Stimulated activated CD4-positive, alpha-beta T cell treated with anti-CD3 and anti-CD28 coated beads, Interleukin-15, amount 100 ng/mL, for 48 hours (primary cell): ENCODE results near the gene ACOT7.
A peak's percentile ranks its signal among the peaks of the same experiment; 100 is the strongest.
"Not testable (repeated sequence)": the region's sequence is repeated elsewhere in the genome, so short reads cannot be mapped to it uniquely, and the experiment has no call there.

Experiments used
- DNase-seq, 2 donors: peaks; one replicate each; pipeline ENCODE4 v3.0.0-alpha.2; 2020; ENCODE audit warnings: low read depth in 2 of 2

Gene ACOT7

DNA sequence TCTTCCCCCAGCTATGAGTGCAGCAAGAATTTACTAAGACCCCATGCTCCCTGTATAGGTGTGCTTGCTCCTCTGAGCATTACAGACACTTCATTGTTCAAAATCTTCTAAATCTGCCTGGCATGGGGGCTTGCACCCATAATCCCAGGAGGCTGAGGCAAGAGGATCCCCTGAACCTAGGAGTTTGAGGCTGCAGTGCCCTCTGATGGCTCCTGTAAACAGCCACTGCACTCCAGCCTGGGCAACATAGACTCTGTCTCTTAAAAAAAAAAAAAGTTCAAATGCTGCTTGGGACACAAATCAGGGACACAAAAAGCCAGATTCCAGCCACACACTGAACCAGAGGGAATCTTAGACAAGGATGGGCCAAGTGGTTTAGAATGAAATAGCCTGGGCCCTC, 3.4 kb upstream of the ACOT7 start:
- no peak for DNase-seq

DNA sequence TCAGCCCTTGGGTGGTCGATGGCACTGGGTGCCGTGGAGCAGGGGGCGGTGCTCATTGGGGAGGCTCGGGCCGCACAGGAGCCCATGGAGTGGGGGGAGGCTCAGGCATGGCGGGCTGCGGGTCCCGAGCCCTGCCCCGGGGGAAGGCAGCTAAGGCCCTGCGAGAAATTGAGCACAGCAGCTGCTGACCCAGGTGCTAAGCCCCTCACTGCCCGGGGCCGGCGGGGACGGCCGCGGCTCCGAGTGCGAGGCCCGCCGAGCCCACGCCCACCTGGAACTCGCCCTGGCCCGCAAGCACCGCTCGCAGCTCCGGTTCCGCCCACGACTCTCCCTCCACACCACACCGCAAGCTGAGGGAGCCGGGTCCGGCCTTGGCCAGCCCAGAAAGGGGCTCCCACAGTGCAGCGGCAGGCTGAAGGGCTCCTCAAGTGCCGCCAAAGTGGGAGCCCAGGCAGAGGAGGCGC, 2.2 kb upstream of the ACOT7 start:
- DNase-seq: not testable (repeated sequence)

- DNase-seq: not testable (repeated sequence)
Observed at GRCh38 chr1:6395130-6395529, 1.6 kb upstream of the ACOT7 start.

DNA sequence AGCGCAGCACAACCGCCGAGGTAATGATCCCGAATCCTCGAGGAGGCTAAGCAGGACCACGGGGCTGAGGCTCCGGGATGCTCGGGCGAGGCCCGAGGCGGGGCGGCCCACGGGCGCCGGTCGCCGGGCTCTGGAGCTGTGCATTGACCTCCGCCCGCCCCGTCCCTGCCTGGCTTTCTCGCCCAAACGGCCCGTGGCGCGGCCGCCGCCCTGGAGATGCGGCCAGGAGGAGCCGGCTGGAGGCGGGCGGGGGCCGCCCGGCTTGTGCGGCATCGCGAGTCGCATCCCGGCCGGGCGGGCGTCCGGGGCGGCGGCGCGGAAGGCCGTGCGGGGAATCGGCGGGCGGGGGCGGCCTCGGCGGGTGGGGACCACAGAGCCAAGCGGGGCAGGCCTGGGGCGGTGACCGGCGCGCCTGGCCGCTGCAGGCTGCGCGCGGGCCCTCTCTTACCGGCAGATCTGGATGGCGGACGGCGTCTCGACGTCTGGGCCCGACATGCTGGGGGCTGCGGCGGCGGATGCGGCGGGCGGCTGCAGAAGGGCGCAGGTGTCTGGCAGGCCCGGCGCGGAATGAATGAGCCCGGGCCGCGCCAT, 663 bp downstream of the ACOT7 start:
- no peak for DNase-seq

DNA sequence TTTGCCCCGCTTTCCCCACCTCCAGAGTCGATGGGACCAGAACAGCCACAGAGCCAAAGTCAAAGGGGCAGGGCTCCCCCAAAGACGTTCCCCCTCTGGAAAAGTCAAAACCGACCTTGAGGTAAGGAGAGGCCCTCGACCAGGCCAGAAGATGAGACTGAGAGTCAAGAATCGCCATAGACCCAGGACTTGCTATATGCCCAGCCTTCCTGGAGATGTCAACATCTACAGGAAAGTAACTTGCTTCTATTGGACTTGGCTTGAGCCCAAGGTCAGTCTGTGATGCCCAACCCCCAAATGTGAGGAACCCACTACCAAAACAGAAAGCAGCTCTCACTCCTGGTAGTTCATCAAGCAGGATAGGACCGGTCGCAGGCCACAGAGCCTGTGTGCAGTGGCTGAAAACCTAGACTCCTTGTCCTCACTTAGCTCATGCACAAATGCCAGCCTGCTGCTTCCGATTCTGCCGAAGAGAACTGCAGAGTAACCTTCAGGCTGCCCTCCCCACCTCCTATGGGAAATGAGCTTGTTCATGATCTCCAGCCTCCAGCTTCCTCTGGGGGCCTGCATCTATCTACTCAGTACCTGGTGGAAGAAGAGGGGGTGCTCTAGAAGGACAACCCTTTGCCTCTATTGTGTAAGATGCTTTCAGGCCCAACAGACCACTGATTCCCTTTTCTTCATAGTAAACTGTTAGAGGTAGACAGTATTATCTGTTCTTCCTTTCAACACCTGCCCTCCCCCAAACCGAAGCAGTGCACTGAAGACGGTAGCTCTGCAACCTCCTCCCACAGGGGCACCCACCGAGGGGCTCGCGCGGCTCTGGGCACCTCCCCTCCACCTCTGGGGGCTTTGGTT, 1.4 kb downstream of the ACOT7 start:
- no peak for DNase-seq

DNA sequence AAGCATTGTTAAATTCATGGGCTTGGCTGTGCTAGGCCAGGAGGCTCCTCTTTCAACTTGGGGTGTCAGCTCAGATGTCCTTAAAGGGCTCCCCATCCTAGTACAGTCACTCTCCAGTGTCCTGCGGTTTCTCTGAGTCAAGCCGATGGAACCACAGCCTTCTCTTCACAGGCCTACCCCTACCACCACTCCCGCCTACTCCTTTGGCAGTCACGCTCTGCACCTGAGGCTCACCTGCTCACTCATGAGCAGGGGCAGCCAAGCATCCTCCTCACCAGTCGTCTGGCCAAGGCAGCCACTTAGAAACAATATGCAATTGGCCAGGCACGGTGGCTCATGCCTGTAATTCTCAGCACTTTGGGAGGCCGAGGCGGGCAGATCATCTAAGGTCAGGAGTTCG, 3.6 kb downstream of the ACOT7 start:
- DNase-seq: no peak

GRCh38 chr1:6386371-6386949, 7.1 kb downstream of the ACOT7 start:
- DNase-seq: no peak

GRCh38 chr1:6385488-6386191, 7.9 kb downstream of the ACOT7 start:
- no peak for DNase-seq

DNA sequence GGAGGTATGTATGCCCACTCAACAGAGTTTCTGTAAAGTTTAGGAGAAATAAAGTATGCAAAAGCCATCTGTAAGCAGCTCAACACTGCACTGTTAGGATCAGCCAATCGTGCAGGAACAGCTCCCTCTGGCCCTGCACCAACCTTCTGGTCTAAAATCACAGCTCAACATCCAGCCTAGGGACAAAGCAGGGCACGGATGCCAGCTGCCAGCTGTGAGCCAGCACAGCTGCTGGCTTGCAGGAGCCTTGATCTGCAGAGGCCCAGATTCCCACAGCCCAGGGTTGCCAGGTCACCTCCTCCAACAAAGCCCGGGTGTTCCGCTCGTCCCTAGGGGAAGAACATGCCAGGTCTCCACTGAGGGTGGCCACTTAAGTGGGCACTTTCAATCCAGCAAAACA, 8.6 kb downstream of the ACOT7 start:
- no peak for DNase-seq

DNA sequence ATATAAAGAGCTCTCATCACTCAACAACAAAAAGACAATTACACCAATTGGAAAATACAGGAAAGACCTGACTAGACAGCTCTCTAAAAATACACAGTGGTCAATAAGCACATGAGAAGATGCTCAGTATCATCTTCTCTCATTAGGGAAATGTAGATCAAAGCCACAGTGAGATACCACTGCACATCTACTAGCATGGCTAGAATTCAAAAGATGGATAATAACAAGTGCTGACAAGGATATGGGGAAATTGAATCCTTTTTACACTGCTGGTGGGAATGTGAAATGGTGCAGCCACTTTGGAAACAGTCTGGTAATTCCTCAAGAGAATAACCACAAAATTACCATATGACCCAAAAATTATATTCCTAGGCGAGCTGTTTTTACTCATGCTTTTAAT, 9.4 kb downstream of the ACOT7 start:
- DNase-seq: no peak

- DNase-seq: no peak
Observed at GRCh38 chr1:6380037-6380436, 13.5 kb downstream of the ACOT7 start.

DNA sequence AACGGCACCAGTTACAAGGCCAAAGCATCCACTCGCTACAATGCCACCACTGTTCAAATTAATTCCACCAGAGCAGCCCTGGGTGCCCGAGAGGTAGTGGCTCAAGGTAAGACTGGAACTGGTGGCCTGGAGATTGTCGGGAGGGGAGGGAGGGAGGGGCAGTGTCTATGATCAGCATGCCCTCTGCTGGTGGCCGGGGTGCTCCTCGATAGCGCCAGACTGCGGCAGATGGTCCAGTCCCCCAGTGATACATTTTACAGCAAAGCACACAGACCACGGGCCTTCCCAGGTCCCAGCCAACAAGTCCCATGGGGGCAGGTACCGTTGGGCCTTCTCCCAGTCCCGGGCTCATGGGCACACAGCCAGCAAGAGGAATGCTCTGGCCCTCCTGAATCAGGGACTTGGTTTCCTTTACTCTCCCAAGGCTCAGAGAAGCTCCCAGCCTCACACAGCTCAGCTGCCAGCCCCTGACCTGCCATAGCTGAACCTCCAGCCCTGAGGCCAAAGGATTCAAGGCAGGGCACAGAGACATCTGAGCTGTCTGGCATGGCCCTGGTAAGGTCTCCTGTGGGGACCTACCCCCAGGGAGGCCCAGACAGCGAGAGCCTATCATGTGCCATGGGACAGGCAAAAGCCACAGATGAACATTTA, 15.3 kb downstream of the ACOT7 start:
- no peak for DNase-seq

GRCh38 chr1:6373961-6374720, 19.4 kb downstream of the ACOT7 start:
- no peak for DNase-seq

GRCh38 chr1:6372236-6372635, 21.3 kb downstream of the ACOT7 start:
- not testable (repeated sequence) for DNase-seq

GRCh38 chr1:6370006-6370405, 23.6 kb downstream of the ACOT7 start:
- DNase-seq: no peak

- DNase-seq: no peak
Observed at GRCh38 chr1:6367381-6368012, 26.1 kb downstream of the ACOT7 start.

- DNase-seq: peak in 1 of 2 donors; percentile 31
Observed at GRCh38 chr1:6365047-6365446, 28.5 kb downstream of the ACOT7 start.

- DNase-seq: not testable (repeated sequence)
Observed at GRCh38 chr1:6363085-6363884, 30.3 kb downstream of the ACOT7 start.

DNA sequence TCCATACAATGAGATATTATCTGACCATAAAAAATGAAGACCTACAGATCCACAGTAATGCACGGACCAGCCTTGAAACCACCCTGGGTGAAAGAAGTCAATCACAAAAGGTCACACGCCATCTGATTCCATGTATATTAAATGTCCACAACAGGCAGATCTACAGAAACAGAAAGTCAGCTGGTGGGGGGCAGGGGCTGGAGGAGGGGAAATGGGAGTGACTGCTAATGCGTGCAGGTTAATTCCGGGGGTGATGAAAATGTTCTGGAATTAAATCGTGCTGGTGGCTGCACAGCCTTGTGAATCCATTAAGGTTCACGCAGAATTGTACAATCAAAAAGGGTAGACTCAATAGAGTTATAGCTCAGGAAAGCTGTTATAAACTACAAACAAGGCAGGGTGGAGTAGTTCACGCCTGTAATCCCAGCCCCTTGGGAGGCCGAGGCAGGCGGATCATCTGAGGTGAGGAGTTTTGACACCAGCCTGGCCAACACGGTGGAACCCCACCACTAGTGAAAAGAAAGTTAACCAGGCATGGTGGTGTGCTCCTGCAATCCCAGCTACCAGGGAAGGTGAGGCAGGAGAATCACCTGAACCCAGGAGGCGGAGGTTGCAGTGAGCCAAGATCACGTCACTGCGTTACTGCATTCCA, 32.3 kb downstream of the ACOT7 start:
- DNase-seq: no peak
